DND-41 (cell line): ENCODE data around the gene HS3ST3A1.

Experiments used
- ATAC-seq: fragments of 200-7000 bp; cut with Tn5 transposase; 3 replicates; pipeline ENCODE4 v1.9.1; 2021; ENCODE audit warnings: low read depth; ENCODE audit not compliant: insufficient read depth
- DNase-seq: peaks from one replicate; pipeline ENCODE4 v3.0.0-alpha.2; 2020
- H2AFZ ChIP-seq: 2 replicates; pipeline ENCODE4 v1.6.0; 2012; ENCODE audit warnings: low read depth, low read length
- H3K27ac ChIP-seq: 2 replicates; pipeline ENCODE4 v1.5.1; 2012; ENCODE audit warnings: low read length, inconsistent platforms
- H3K27me3 ChIP-seq: fragments of 200-600 bp; sonication (generic); 2 replicates; pipeline ENCODE4 v1.6.0; 2012; ENCODE audit warnings: low read length, mild to moderate bottlenecking, inconsistent platforms; ENCODE audit not compliant: insufficient read depth, poor library complexity
- H3K36me3 ChIP-seq: 2 replicates; pipeline ENCODE4 v1.5.1; 2012; ENCODE audit warnings: low read length, inconsistent platforms; ENCODE audit not compliant: insufficient read depth
- H3K4me1 ChIP-seq: 2 replicates; pipeline ENCODE4 v1.5.1; 2012; ENCODE audit warnings: mild to moderate bottlenecking, low read length; ENCODE audit not compliant: insufficient read depth
- H3K4me2 ChIP-seq: 2 replicates; pipeline ENCODE4 v1.6.0; 2012; ENCODE audit warnings: mild to moderate bottlenecking, moderate library complexity, low read length, inconsistent platforms; ENCODE audit not compliant: insufficient read depth
- H3K4me3 ChIP-seq, 2 experiments: fragments of 200-600 bp in 1 of 2; shearing (Covaris generic) in 1 of 2; 2 replicates each; pipeline ENCODE4 v1.5.1; 2012 to 2016; ENCODE audit warnings: inconsistent platforms in 2 of 2, low read length in 2 of 2, mild to moderate bottlenecking in 2 of 2, low read depth in 1 of 2, moderate library complexity in 1 of 2
- H3K79me2 ChIP-seq: 2 replicates; pipeline ENCODE4 v1.6.0; 2012; ENCODE audit warnings: low read length, inconsistent platforms; ENCODE audit not compliant: insufficient read depth
- H3K9ac ChIP-seq: 2 replicates; pipeline ENCODE4 v1.6.0; 2012; ENCODE audit warnings: low read depth, mild to moderate bottlenecking, inconsistent platforms, low read length, moderate library complexity
- H3K9me3 ChIP-seq: 2 replicates; pipeline ENCODE4 v1.5.1; 2012; ENCODE audit warnings: low read length, moderate library complexity, mild to moderate bottlenecking, inconsistent platforms; ENCODE audit not compliant: insufficient read depth, severe bottlenecking
- H4K20me1 ChIP-seq: 2 replicates; pipeline ENCODE4 v1.6.0; 2012; ENCODE audit warnings: low read length; ENCODE audit not compliant: insufficient read depth
- EZH2 ChIP-seq: IDR thresholded peaks from 3 replicates; pipeline ENCODE4 v1.6.1; 2012; ENCODE audit warnings: borderline replicate concordance, low read depth, mild to moderate bottlenecking, moderate library complexity, low read length, inconsistent platforms; ENCODE audit not compliant: severe bottlenecking
- TF ChIP-seq, protein P1 (sequence below): IDR thresholded peaks from 2 replicates; pipeline ENCODE4 v1.5.1; 2012; ENCODE audit warnings: borderline replicate concordance, low read length, moderate library complexity, mild to moderate bottlenecking; ENCODE audit not compliant: poor library complexity, severe bottlenecking; ENCODE audit errors: extremely low read depth

The HS3ST3A1 gene

DNA sequence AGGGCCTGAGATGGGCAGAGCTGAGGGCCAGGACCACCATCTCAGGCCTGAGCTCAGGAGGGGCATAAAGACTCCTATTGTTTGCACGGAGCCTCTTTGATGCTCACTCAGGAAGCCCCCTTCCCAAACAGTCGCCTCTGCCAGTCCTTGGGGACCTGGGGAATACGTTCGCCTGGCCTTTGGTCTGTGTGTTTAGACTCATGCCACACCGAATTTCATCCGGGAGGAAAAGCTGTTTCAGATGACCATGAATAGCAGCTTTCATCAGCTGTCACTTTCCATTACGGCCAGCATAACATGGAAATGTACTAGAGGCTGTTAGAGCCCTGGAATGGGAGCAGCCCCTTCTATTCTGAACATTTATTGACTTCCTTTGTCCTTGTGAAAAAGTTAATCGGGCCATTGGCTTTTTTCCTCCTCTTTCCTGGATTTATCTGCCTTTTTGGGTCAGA is 139.0 kb downstream of the HS3ST3A1 start:
- Histone ChIP-seq H3K79me2 (no peaks in the 10 kb centered on the region), H3K9me3 (no peaks in the 10 kb centered on the region), H3K27ac (no peak overlapping the region), H3K9ac (no peak overlapping the region), H3K27me3 (no peaks in the 10 kb centered on the region), H3K4me1 (no peaks in the 10 kb centered on the region), H3K36me3 (no peaks in the 10 kb centered on the region), H3K4me3 (no peak overlapping the region), H2AFZ (no peak overlapping the region), H4K20me1 (no peaks in the 10 kb centered on the region), H3K4me2 (no peak overlapping the region)
- no peak for DNase-seq
- ATAC-seq: no peak
- no peak for TF ChIP-seq EZH2
- TF ChIP-seq, protein P1, sequence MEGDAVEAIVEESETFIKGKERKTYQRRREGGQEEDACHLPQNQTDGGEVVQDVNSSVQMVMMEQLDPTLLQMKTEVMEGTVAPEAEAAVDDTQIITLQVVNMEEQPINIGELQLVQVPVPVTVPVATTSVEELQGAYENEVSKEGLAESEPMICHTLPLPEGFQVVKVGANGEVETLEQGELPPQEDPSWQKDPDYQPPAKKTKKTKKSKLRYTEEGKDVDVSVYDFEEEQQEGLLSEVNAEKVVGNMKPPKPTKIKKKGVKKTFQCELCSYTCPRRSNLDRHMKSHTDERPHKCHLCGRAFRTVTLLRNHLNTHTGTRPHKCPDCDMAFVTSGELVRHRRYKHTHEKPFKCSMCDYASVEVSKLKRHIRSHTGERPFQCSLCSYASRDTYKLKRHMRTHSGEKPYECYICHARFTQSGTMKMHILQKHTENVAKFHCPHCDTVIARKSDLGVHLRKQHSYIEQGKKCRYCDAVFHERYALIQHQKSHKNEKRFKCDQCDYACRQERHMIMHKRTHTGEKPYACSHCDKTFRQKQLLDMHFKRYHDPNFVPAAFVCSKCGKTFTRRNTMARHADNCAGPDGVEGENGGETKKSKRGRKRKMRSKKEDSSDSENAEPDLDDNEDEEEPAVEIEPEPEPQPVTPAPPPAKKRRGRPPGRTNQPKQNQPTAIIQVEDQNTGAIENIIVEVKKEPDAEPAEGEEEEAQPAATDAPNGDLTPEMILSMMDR: no peak

DNA sequence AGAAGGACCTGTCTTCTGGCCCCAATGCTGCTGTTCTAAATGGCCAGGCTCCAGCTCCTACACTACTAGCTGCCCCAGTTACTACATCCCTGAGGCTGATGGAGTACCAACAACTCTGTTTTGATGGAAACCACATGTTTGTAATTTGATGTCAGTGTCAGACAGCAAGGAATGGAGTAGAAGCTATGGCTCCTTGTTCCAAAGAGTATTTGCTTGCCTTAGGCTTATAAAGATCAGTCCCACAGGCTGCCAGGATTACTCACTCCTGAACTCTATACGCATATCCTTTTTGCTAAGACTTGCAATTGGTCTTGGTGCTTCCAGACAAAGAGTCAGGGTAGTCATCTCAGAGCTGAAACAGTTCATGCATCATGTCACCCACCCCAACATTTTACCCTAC is 139.6 kb downstream of the HS3ST3A1 start:
- Histone ChIP-seq H4K20me1 (no peaks in the 10 kb centered on the region), H3K9me3 (no peaks in the 10 kb centered on the region), H3K79me2 (no peaks in the 10 kb centered on the region), H3K4me1 (no peaks in the 10 kb centered on the region), H3K27ac (no peak overlapping the region), H3K27me3 (no peaks in the 10 kb centered on the region), H3K36me3 (no peaks in the 10 kb centered on the region), H2AFZ (no peak overlapping the region), H3K4me2 (no peak overlapping the region), H3K4me3 (no peak overlapping the region), H3K9ac (no peak overlapping the region)
- DNase-seq (no peak), ATAC-seq (no peak)
- TF ChIP-seq, protein P1: no peak
- TF ChIP-seq EZH2: no peak

DNA sequence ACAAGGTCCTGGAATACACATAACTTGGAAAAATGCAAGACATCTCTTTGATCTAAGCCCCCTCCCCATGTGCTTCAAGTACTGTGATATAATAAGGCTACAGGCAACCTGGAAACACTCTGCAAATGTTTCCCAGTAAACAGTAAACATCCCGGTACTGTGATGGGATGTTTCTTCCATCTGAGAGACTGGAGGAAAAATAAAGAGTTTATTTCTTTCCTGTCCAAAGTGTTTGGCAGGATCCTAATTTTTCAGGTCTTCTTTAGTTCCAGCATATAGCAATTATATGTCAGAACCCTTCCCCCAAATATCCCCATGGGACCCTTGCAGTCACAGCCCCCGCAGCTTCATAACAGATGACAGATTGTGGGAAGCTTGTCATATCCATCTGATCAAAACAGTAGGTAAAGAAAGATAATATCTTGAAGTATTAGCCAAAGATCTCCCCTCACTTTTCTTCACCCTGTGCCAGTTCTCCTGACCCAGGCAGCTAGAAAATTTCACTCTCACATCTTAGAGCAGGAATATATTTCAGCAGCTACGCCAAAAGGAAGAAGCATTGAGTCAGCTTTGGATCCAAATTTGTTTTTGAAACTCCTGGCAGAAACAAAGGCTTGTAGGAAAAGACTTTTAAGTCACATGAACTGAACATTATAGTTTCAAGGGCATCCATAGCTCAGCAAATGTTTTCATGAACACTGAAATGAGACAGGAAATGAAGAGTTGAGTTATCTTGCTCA is 141.3 kb downstream of the HS3ST3A1 start:
- ATAC-seq: no peak
- no peak for TF ChIP-seq EZH2
- TF ChIP-seq, protein P1: no peak

DNA sequence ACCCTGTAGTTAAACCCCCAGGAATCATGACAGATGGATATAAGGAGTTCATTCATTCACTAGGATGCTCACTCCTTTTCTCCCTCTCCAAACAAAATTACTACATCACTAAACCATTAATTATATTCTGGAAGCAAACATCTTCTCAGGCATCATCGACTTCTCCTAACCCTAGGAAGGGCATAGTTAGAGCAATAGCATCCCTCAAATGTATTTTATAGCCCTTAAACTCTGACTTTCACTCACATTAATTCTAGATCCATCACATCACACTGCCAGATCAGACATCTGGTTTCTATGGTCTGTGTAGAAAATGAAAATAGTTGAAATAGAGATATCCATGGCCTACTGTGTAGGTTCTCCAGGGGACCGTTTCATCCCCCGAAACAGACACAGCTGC is 143.9 kb downstream of the HS3ST3A1 start:
- Histone ChIP-seq H3K27me3 (no peaks in the 10 kb centered on the region), H3K79me2 (no peaks in the 10 kb centered on the region), H3K9ac (no peak overlapping the region), H3K9me3 (no peaks in the 10 kb centered on the region), H3K4me2 (no peak overlapping the region), H4K20me1 (no peaks in the 10 kb centered on the region), H3K4me3 (no peak overlapping the region), H3K27ac (no peak overlapping the region), H3K4me1 (no peaks in the 10 kb centered on the region), H3K36me3 (no peaks in the 10 kb centered on the region), H2AFZ (no peak overlapping the region)
- ATAC-seq (no peak), DNase-seq (no peak)
- TF ChIP-seq EZH2: no peak
- TF ChIP-seq, protein P1: no peak

More for the DNA sequence above, 141.3 kb downstream of the HS3ST3A1 start:
- H3K9ac ChIP-seq: no peak overlapping the region
- H3K9me3 ChIP-seq: no peaks in the 10 kb centered on the region
- H3K27me3 ChIP-seq: no peaks in the 10 kb centered on the region
- no peaks in the 10 kb centered on the region for H4K20me1 ChIP-seq
- no peaks in the 10 kb centered on the region for H3K79me2 ChIP-seq
- no peak for DNase-seq
- no peak overlapping the region for H2AFZ ChIP-seq
- H3K36me3 ChIP-seq: no peaks in the 10 kb centered on the region
- no peak overlapping the region for H3K4me2 ChIP-seq
- H3K27ac ChIP-seq: no peak overlapping the region
- no peaks in the 10 kb centered on the region for H3K4me1 ChIP-seq
- no peak overlapping the region for H3K4me3 ChIP-seq
